Mesenteric fat pad (tissue), 1 donor: Measurements from ENCODE around the gene APOBR. TPM values are rescaled to one million over a fixed set of nuclear protein-coding genes. Genes with fewer than 3 reads are reported as not detected.
"Not testable (repeated sequence)": the region's sequence is repeated elsewhere in the genome, so short reads cannot be mapped to it uniquely, and the experiment has no call there.

ENCODE experiments used
- DNase-seq: peaks from one replicate; pipeline ENCODE4 v3.0.0-alpha.2; 2020; ENCODE audit warnings: low spot score
- total RNA-seq: library from RNA; stranded (reverse); fragmentation: NEBNext Ultra II Directional; extraction: Animal tissue kit (Norgen Biotek cat#: 25700); gene quantifications from one replicate; pipeline ENCODE4 v1.2.1, GENCODE V29; 2021
- donor health status: DM: yes; HTN: yes; CAD: no.

Gene APOBR
- total RNA-seq, 1 donor from 2014 or later = 4.1 TPM

DNA sequence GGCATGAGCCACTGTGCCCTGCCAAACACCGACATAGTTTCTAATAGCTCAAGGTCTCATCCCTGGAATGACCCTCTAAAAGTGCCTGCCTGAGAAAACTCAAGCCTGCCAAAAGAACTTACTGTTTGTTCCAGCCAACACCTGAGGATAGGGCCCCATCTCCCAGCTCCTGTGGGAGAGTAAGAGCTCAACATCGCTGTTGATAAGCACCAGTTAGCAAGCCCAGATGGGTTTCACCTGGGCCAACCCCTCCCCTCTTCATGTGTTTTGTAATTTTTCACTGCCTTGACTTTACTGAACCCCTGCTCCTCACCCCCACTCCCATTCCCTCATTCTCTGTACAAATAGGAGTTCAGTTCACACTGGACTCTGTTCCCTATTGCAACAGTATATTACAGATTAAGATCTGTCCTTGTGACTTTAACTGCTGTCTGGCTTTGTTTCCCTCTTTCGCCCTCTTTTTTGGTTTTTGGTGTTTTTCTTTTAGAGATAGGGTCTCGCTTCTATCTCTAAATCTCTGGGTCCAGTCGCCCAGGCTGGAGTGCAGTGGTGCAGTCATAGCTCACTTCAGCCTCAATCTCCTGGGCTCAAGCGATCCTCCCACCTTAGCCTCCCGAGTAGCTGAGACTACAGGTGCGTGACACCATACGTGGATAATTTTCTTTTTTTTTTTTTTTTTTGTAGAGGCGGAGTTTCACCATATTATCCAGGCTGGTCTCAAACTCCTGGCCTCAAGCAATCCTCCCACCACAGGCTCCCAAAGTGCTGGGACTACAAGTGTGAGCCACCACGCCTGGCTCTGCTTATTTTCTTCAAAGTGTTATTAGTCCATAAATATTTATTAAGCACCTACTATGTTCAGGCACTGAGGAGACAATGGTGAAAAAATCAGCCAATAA lies 32.0 kb downstream of the APOBR start:
- no peak for DNase-seq

- DNase-seq = not testable (repeated sequence)
Measured at GRCh38 chr16:28527100-28527785, 32.8 kb downstream of the APOBR start.

GRCh38 chr16:28527985-28528384 lies 33.5 kb downstream of the APOBR start:
- no peak for DNase-seq

DNA sequence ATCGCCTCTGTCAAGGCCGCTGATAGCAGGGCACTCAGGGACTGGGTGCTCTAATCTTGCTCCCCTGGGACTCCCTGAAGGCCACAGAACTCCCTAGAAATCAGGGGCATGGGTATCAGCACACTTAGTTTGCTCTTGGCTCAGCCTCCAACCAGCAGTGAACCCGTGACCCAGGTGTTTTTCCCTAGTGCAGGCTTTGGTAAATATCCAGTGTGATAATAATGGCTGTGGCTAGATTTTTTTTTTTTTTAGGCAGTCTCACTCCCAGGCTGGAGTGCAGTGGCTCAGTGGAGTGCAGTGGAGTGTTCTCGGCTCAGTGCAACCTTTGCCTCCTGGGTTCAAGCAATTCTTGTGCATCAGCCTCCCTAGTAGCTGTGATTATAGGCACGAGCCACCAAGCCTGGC lies 34.0 kb downstream of the APOBR start:
- DNase-seq = no peak

DNA sequence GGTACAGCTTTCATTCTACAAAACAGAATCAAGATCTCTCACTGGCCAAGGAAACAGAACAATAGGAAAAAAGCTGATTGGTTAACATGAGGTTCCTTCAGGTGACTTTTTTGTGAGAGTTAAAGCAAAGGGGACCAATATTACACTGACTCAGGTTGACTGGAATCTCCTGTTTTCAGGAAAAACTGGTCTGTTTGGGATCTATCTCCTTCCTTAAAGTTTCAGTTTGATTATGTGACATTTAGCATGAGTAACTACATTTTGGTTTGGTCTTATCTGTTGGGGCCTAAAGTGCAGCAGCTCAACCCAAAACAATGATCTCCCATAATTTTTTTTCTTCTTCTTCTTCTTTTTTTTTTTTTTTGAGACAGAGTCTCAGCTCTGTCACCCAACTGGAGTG lies 34.7 kb downstream of the APOBR start:
- DNase-seq = no peak

DNA sequence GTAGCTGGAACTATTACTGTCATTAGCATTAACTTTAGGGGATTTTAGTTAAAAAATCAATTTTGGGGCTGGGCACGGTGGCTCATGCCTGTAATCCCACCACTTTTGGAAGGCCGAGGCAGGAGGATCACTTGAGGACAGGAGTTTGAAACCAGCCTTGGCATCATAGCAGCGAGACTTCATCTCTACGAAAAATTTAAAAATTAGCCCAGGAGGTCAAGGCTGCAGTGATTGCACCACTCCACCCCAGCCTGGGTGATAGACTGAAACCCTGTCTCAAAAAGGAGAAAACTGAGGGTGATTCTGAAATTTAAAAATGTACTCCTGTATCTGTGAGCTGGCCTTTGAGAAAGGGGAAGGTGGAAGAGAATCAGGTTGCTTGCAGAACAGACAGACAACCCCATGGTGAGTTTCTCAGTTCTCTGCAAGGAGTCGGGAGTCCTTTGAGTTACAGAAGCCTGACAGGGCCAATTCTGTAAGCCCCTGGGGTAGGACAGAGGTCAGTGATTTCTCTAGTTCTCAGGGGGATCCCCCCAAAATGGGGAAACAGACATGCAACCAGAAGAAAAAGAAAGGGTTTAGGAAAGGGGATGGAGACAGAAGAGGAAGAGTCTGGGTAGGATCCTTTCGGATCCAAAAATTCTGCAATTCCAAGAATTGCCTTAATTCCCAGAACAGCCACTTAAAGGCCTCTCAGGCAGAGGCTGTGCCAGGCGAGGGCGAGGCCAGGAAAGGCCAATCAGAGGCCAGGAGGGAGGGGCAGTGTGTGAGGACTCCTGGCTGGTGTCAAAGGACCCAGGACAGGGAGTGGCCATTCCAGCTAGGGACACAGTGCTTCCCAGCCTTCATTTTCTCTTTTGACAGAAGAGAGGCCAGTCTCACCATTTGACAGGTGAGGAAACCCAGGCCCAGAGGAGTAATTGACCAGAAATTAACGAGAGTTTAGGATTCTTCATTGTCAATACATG lies 37.6 kb downstream of the APOBR start:
- DNase-seq = no peak

DNA sequence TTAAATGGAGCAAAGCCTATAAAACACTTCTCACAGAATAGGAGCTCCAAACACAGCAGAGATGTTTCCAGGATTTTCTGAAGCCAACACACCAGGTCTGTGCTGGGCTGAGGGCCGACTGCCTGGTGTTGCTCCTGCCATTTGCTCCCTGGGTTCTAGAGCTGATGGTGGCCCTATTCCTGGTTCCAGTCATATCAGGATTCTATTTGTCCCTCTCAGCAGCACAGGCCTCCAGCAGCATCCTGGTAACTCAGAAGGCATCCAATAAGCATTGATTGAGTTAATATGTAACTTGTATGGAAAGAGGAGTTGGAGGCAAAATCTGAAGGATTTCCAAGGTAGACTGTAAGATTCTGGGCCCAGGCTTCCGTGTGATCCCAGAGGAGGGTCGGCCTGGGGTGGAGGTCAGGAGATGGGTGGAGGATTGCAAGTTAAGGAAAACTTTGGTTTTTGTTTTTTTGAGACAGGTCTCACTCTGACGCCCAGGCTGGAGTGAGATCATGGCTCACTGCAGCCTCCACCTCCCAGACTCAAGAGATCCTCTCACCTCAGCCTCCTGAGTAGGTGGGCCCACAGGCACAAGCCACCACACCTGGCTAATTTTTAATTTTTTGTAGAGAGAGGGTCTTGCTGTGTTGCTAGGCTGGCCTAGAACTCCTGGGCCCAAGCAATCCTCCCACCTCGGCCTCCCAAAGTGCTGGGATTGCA lies 38.7 kb downstream of the APOBR start:
- no peak for DNase-seq

- DNase-seq = no peak
Measured at GRCh38 chr16:28534542-28535373, 40.3 kb downstream of the APOBR start.

DNA sequence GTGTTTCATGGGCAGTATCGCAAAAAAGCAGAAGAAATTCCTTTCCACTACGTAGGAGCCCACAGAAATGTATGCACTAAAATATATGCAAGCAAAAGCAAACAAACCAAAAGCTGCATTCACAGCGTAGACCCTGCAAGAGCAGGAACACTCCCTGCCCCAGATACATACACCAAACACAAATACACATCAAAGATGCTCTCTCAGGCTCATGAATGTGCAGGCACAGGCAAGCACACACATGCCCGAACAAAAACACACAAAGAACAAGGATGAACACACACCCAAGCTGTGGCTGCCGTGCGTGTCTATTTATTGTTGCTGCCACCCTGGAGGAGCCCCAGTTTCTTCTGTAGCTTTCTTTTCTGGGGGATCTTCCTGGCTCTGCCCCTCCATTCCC lies 42.6 kb downstream of the APOBR start:
- DNase-seq = no peak

DNA sequence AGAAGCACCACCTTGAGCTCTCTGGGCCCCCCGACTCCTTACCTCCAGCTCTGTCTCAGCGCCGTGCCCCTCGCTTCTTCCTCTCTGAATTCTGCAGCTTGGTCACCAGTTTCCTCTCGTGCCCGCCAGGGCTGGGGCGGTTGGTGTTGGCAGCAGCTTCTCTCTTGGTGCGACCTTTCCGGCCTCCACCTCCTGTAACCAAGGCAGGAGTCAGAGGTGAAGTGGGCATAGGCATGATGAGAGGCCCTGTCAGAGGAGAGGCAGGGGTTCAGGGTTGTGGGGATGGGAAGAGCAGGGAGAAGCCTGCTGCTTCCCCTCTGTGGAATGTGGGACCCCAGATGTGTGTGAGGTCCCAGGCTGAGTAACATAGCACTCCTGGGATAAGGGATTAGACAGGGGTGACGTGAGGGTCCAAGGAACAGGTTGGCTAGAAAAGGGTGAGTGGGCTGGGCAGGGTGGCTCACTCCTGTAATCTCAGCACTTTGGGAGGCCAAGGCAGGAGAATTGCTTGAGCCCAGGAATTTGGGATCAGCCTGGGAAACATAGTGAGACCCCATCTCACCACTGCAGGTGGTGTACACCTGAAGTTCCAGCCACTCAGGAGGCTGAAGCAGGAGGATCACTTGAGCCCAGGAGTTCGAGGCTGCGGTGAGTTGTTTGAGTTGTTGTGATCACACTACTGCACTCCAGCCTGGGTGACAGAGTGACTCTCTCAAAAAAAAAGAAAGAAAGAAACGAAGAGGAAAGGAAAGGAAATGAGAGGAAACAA lies 43.7 kb downstream of the APOBR start:
- DNase-seq = no peak

DNA sequence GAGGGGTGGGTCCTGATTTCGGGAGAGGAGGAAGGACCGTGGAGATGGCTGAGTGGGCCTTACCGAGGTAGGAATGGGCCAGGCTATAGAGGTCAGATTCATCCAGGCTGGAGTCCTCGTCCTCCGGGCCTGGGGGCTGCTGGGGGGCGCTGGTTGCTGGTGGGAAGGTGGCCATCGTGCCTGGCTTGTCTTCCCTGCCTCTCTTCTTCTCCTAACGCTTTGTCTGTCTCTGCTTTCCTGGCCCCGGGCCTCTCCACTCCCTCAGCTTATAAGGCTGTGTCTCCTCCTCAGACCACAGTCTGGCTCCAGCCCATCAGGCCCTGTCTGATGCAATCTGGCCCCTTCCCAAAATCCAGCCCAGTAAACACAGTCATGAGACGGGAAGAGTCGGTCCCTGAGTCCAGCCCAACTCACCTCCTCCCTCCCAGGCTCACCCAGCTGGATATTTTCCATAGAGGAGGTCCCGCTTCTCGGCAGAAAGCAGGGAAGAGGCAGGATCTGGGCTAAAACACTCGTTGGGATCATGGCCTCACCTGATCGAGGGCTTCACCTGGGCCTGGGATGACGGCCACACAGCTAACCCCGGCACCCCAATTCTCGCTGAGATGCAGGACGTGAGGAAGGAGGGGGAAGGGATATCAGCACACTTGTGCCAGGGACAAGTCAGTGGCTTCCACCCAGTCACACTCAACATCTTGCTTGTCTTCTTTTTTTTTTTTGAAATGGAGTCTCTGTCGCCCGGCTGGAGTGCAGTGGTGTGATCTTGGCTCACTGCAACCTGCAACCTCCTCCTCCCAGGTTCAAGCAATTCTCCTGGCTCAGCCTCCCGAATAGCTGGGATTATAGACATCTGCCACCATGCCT lies 44.5 kb downstream of the APOBR start, which contains the start of gene NUPR1:
NUPR1 (minus strand) TSS at position 242 of the 864 bp plus-strand sequence; CDS start at position 175, 67 bp downstream.
- peak; percentile 94 for DNase-seq

DNA sequence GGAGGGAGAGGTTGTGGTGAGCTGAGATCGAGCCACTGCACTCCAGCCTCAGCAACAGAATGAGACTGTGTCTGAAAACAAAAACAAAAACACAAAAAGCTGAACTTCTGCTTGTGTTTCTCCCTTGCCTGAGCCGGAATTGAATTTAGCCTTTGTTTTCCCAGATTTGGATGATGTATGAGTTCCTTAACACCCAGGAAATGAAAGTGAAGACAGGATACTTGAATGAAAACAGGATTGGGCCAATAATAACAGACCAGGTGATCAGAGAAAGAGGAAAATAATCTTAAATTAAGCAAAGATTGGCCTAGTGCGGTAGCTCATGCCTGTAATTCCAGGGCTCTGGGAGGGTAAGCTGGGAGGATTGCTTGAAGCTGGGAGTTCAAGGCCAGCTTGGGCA lies 45.9 kb downstream of the APOBR start:
- no peak for DNase-seq

DNA sequence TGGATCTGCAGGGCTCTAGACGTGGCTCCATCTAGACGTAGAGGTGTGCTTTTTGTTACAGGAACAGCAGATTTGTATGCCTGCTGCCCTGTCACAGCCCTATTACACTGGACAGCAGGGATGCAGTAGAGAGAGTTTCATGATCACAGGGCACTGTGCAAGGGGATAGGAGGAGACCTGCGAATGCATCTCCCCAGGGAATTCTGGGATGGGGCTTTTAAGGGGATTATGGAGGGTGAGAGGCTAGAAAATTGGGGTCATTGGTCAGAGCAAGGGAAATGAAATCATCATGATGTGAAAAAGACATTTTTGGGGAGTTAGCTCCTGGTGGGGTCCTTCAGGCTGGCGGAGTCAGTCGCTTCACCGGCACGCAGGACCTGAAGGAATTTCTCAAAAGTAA lies 48.2 kb downstream of the APOBR start:
- no peak for DNase-seq

DNA sequence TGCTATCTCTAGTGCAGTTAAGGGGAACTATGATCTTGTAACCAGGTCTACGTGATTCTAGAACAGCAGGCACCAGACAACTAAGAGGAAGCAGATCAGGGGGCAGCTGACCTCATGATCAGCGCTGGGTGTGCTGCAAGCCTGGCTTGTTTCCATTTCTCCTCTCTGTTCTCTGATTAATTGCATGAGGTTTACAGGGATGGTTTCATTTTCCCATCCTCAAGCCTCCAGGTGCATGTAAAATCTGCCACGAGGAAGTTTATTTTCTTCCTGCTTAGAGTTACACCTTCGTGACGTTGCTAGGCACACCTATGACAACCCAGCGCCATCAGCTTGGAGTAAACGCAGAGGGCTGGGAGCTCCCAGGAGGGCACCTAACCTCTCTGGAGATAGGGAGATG lies 48.6 kb downstream of the APOBR start:
- DNase-seq = no peak

- DNase-seq = no peak
Measured at GRCh38 chr16:28544998-28545397, 50.6 kb downstream of the APOBR start.

DNA sequence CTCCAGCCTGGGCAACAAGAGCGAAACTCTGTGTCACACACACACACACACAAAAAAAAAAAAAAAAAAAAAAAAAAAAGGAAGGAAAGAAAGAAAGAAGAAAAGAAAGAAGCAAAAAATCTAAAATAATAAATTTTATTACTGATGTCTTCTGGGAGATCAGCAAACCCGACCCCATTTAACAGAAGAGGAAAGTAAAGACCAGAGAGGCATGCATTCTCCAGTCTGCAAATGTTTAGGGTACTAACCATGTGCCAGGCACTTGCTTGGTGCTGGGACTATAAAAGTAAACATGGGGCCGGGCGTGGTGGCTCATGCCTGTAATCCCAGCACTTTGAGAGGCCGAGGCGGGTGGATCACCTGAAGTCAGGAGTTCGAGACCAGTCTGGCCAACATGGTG lies 51.5 kb downstream of the APOBR start:
- not testable (repeated sequence) for DNase-seq

- no peak for DNase-seq
Measured at GRCh38 chr16:28546626-28547025, 52.2 kb downstream of the APOBR start.

DNA sequence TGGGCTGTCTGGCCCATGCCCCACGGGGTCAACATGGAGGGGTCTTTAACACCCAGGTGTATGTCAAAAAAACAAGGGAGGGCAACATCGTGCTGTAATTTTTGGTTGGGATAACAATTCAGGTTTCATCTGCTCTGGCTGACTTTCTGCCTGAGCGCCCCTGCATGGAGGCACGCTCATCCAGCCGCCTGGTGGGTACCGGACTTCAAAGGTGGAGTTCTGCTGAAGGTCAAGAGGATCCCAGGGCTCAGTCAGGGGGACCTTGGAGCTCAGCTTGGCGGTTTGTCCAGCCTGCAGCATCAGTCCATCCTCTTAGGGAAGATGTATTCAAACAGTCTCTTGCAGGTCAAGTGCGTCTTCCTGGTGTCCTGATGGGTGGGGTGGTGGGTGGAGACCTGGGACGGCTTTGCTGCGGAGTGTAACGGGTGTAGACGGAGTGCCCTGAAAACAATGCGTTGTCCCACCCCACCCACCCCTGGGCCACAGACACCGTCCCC lies 53.9 kb downstream of the APOBR start:
- DNase-seq = no peak
